Activated CD8-positive, alpha-beta T cell treated with anti-CD3 and anti-CD28 coated beads for 36 hours (primary cell): ENCODE measurements around the gene MARCKSL1. TPM values are rescaled to one million over a fixed set of nuclear protein-coding genes. Genes with fewer than 3 reads are reported as not detected.

Experiments
- ATAC-seq: fragments of 200-7000 bp; cut with Tn5 transposase; one replicate; pipeline ENCODE4 v1.10.0; 2021; ENCODE audit warnings: mild to moderate bottlenecking, moderate library complexity
- CTCF ChIA-PET: fragments of 350-600 bp; sonication (Branson Sonifier 250); formaldehyde crosslinking; loops from one replicate; lab custom pipeline; 2021; ENCODE audit warnings: antibody characterized with exemption; lab: Charles Lee
- POLR2A ChIA-PET: fragments of 350-600 bp; sonication (Branson Sonifier 250); formaldehyde crosslinking; loops from one replicate; lab custom pipeline; 2021; ENCODE audit warnings: antibody characterized with exemption; lab: Charles Lee
- DNase-seq: peaks from one replicate; pipeline ENCODE4 v3.0.0-alpha.2; 2020
- H3K27ac Mint-ChIP-seq: one replicate; pipeline ENCODE4 v1.8.0; 2021; ENCODE audit warnings: mild to moderate bottlenecking, mixed read lengths
- H3K27me3 Mint-ChIP-seq: one replicate; pipeline ENCODE4 v1.8.0; 2021; ENCODE audit warnings: mixed read lengths
- H3K36me3 Mint-ChIP-seq: one replicate; pipeline ENCODE4 v1.8.0; 2021; ENCODE audit warnings: low read depth, mixed read lengths
- H3K4me1 Mint-ChIP-seq: one replicate; pipeline ENCODE4 v1.8.0; 2021; ENCODE audit warnings: low read depth, mixed read lengths
- H3K4me3 Mint-ChIP-seq: one replicate; pipeline ENCODE4 v1.8.0; 2021; ENCODE audit warnings: mild to moderate bottlenecking, moderate library complexity, mixed read lengths
- H3K9me3 Mint-ChIP-seq: one replicate; pipeline ENCODE4 v1.8.0; 2021; ENCODE audit warnings: mixed read lengths
- CTCF ChIP-seq: fragments of 200-600 bp; IDR thresholded peaks from one replicate; pipeline ENCODE4 v1.8.0; 2022; ENCODE audit warnings: antibody characterized with exemption, mild to moderate bottlenecking
- intact Hi-C: fragments of 100-400 bp; cut with micrococcal nuclease; formaldehyde crosslinking; loops from one replicate; pipeline ENCODE4 v1.10.0; 2022
- total RNA-seq, 2 experiments: library from RNA; stranded (reverse); gene quantifications; one replicate each; pipeline ENCODE4 v1.2.3, GENCODE V29; 2021

MARCKSL1 gene
- total RNA-seq, 2 experiments from 2014 or later = 31.2 to 33.5 TPM

DNA sequence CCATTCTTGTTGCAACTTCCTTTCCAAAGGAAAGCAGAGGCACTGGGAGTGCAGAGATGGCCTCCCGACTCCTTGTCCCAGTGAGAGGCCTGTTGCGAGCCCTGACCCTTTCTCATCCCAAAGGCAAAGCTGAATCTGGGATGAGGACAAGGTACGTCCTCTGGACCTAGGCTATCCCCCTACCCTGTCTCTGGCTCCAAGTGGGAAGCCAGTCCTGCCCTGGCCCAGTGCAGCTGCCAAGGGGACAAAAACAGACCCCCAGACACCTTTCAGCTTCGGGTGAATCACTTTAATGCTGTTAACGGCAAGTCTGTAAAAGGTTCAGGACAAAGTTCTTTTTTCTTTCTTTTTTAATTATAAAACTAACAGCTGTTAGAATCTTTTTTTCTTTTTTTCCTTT lies 28.8 kb upstream of the MARCKSL1 start:
- no peak for ATAC-seq
- H3K27ac Mint-ChIP-seq = no peak overlapping the region
- POLR2A ChIA-PET = interaction anchor here (0.6 to 1.1 kb wide), 2 partner anchors 36 to 1181 kb away, joined by 3 to 4 read pairs; no protein-coding TSS in a partner anchor

DNA sequence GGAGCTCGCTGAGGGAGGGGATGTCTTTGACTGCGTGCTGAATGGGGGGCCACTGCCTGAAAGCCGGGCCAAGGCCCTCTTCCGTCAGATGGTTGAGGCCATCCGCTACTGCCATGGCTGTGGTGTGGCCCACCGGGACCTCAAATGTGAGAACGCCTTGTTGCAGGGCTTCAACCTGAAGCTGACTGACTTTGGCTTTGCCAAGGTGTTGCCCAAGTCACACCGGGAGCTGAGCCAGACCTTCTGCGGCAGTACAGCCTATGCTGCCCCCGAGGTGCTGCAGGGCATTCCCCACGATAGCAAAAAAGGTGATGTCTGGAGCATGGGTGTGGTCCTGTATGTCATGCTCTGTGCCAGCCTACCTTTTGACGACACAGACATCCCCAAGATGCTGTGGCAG lies 27.7 kb upstream of the MARCKSL1 start:
- peaks cover 1% of the 10 kb centered on the region for H3K36me3 Mint-ChIP-seq
- no peaks in the 10 kb centered on the region for H3K27me3 Mint-ChIP-seq
- POLR2A ChIA-PET = interaction anchor here (0.6 to 1.5 kb wide), 4 partner anchors 8 to 67 kb away, joined by 3 to 4 read pairs (median 4); no protein-coding TSS in a partner anchor
- H3K4me1 Mint-ChIP-seq = peaks cover 20% of the 10 kb centered on the region
- H3K4me3 Mint-ChIP-seq = no peak overlapping the region
- no peak overlapping the region for H3K27ac Mint-ChIP-seq
- CTCF ChIA-PET = no interaction called here
- TF ChIP-seq CTCF = no peak
- no peaks in the 10 kb centered on the region for H3K9me3 Mint-ChIP-seq
- DNase-seq (no peak), ATAC-seq (no peak)
- intact Hi-C loops = no loop called here

More for the DNA sequence above, 28.8 kb upstream of the MARCKSL1 start:
- TF ChIP-seq CTCF = no peak
- peaks cover 13% of the 10 kb centered on the region for H3K4me1 Mint-ChIP-seq
- H3K27me3 Mint-ChIP-seq = no peaks in the 10 kb centered on the region
- intact Hi-C loops = no loop called here
- H3K9me3 Mint-ChIP-seq = no peaks in the 10 kb centered on the region
- H3K4me3 Mint-ChIP-seq = no peak overlapping the region
- peaks cover 4% of the 10 kb centered on the region for H3K36me3 Mint-ChIP-seq
- CTCF ChIA-PET = interaction anchor here (1.1 to 1.5 kb wide), 4 partner anchors 7 to 116 kb away, joined by 3 to 5 read pairs (median 4); no protein-coding TSS in a partner anchor
- DNase-seq = no peak

DNA sequence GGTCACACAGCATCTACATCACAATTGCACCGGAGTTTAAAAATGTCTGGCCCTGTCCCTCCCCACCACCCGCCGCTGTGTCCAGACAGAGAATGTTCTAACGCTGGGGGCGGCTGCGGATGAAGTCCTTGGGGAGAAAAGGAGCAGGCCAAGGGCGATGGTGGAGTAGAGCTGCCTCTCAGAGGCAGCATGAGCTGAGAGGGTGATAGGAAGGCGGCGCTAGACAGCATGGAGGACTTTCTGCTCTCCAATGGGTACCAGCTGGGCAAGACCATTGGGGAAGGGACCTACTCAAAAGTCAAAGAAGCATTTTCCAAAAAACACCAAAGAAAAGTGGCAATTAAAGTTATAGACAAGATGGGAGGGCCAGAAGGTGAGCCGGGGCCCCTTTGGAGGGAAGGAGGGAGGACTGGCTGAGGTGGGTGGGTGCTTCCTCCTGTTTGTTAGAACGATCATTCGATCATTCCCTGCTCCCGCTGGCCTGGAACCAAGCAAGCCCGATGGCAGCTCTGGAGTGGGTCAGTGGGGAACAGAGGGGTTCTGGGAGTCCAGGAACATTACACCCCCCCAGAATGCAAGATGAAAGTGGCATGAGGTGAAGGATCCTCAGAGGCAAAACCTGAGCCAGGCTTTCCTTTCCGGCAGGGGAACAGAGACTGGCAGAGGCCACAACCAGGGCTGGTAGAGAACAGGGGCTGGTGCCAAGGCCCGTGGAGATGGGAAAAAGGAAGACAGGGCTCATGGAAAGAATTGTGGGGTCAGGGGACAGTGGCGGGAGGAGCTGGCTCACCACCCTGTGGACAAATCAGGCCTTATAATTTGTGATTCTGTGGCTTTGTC lies 26.7 kb upstream of the MARCKSL1 start, which contains the start of the genes FAM229A and TSSK3:
Gene FAM229A, minus strand, starts transcription at position 12 of the 840 bp plus-strand sequence. CDS start 394 bp downstream, outside the sequence.
Gene TSSK3, plus strand, starts transcription at position 66 of the 840 bp plus-strand sequence. Its CDS starts 163 bp downstream, at position 229.
- intact Hi-C loops = no loop called here
- DNase-seq (no peak), ATAC-seq (no peak)
- TF ChIP-seq CTCF = no peak
- H3K36me3 Mint-ChIP-seq = peaks cover 1% of the 10 kb centered on the region
- peak within 1 kb of the TSS; percentile 6 for H3K4me3 Mint-ChIP-seq
- ChIA-PET POLR2A (interaction anchor here (0.8 to 1.5 kb wide), 4 partner anchors 9 to 31 kb away, joined by 3 to 4 read pairs (median 3); no protein-coding TSS in a partner anchor), CTCF (interaction anchor here (0.7 to 1.7 kb wide), 4 partner anchors 10 to 23 kb away, joined by 3 to 5 read pairs (median 3); no protein-coding TSS in a partner anchor)
- no peaks in the 10 kb centered on the region for H3K27me3 Mint-ChIP-seq
- H3K9me3 Mint-ChIP-seq = no peaks in the 10 kb centered on the region
- H3K27ac Mint-ChIP-seq = no peak within 1 kb of the TSS
- peaks cover 20% of the 10 kb centered on the region for H3K4me1 Mint-ChIP-seq

DNA sequence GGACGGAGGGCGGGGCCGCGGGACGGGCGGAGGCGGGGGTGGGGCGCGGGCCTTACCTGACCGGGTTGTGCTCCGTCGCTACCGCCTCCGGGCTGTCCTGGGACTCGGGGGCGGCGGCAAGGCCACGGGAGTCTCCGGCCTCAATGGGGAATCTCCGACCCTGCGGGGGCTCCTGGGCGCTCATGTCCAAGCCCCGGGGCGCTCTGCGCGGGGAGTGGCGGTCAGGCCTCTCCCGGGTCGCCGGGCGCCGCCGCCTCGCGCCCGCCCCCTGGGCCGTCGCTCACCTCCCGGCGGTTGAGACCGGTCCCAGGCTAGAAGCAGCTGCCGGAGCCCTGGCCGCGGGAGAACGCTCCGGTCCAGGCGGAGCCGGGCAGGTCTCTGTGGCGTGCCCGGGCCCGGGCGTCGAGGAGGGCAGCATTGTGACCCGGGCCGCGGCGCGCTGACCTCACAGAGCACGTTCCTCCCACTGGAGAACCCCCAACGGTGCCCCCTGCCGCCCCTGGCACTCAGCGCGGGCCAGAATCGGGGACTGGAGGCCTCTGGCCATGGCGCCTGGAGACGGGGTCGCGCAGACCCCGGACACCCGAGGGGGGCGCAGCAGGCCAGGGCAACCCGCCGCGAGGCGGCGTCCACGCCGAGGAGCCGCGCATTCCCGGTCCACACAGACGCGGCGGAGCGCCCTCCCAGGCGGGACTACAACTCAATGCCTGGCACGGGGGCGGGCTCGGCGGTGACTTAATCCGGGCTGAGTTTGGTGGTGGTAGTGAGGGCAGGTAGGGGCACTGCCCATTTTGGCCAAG lies 25.8 kb upstream of the MARCKSL1 start:
- ChIA-PET POLR2A (no interaction called here), CTCF (interaction anchor here (1.5 to 1.7 kb wide), 2 partner anchors 11 to 20 kb away, joined by 3 to 5 read pairs; no protein-coding TSS in a partner anchor)
- H3K9me3 Mint-ChIP-seq = no peaks in the 10 kb centered on the region
- no peaks in the 10 kb centered on the region for H3K27me3 Mint-ChIP-seq
- intact Hi-C loops = no loop called here
- H3K27ac Mint-ChIP-seq = no peak overlapping the region
- peak; percentile 18 for TF ChIP-seq CTCF
- ATAC-seq (peak; percentile 58), DNase-seq (peak; percentile 42)
- peaks cover 20% of the 10 kb centered on the region for H3K4me1 Mint-ChIP-seq
- H3K4me3 Mint-ChIP-seq = peak overlapping the region; percentile 6
- H3K36me3 Mint-ChIP-seq = peaks cover 1% of the 10 kb centered on the region
